ENCODE data around the gene MED20.

- TF ChIP-seq CTCF (IDR thresholded peaks at IDR 0.05) = peak; percentile 62 to 72 (median 69)
- TF ChIP-seq POLR2A (IDR thresholded peaks at IDR 0.05) = no peak
Observed at GRCh38 chr6:41936073-41936837, 15.3 kb upstream of the MED20 start.

Measured in testis (tissue), 2 donors.